Activated naive CD4-positive, alpha-beta T cell (primary cell): ENCODE results near the gene NR2F2.

ENCODE experiments used
- DNase-seq, 4 experiments: peaks; one replicate each; lab custom pipeline; 2025; lab: John Stamatoyannopoulos, UW

NR2F2 gene

GRCh38 chr15:96330450-96331143, at the start of gene NR2F2:
Gene NR2F2, plus strand, starts transcription at chr15:96330700. Its CDS starts 1,406 bp downstream, at chr15:96332106.
- DNase-seq: no peak

- DNase-seq: no peak
These were observed 45.2 kb upstream of the NR2F2 start for GRCh38 chr15:96285305-96285704.

- DNase-seq: no peak
These were observed 44.7 kb upstream of the NR2F2 start for GRCh38 chr15:96285729-96286254.

- DNase-seq: no peak
These were observed 39.8 kb upstream of the NR2F2 start for GRCh38 chr15:96290679-96291078.

- no peak for DNase-seq
These were observed 37.9 kb upstream of the NR2F2 start for GRCh38 chr15:96292635-96293034.

- no peak for DNase-seq
These were observed 37.1 kb upstream of the NR2F2 start for GRCh38 chr15:96293441-96293840.

GRCh38 chr15:96294766-96295165, 35.7 kb upstream of the NR2F2 start:
- no peak for DNase-seq

GRCh38 chr15:96296264-96296663, 34.2 kb upstream of the NR2F2 start:
- DNase-seq: no peak

- DNase-seq: no peak
These were observed 32.7 kb upstream of the NR2F2 start for GRCh38 chr15:96297783-96298182.

GRCh38 chr15:96298217-96298616, 32.3 kb upstream of the NR2F2 start:
- DNase-seq: no peak

GRCh38 chr15:96300836-96301235, 29.7 kb upstream of the NR2F2 start:
- no peak for DNase-seq

GRCh38 chr15:96303503-96304056, 26.9 kb upstream of the NR2F2 start:
- DNase-seq: no peak

- no peak for DNase-seq
These were observed 25.7 kb upstream of the NR2F2 start for GRCh38 chr15:96304839-96305238.

GRCh38 chr15:96306321-96306720, 24.2 kb upstream of the NR2F2 start:
- DNase-seq: no peak

GRCh38 chr15:96307856-96308394, 22.6 kb upstream of the NR2F2 start:
- no peak for DNase-seq

- no peak for DNase-seq
These were observed 21.3 kb upstream of the NR2F2 start for GRCh38 chr15:96309143-96309660.

GRCh38 chr15:96311256-96311955, 19.1 kb upstream of the NR2F2 start:
- no peak for DNase-seq

- DNase-seq: no peak
These were observed 18.6 kb upstream of the NR2F2 start for GRCh38 chr15:96311956-96312294.

GRCh38 chr15:96312641-96313335, 17.7 kb upstream of the NR2F2 start:
- DNase-seq: no peak

GRCh38 chr15:96314518-96314917, 16.0 kb upstream of the NR2F2 start:
- DNase-seq: no peak

GRCh38 chr15:96314963-96315362, 15.5 kb upstream of the NR2F2 start:
- DNase-seq: no peak
